Tibial artery (tissue), 4 donors: ENCODE data around the gene ENO4.

ENCODE experiments used
- DNase-seq, 2 donors: peaks; one replicate each; pipeline ENCODE4 v3.0.0-alpha.2; 2019
- H3K27ac ChIP-seq, 2 donors: fragments of 200-600 bp; sonication (generic) in 1 of 2; 1 replicate in 1 of 2; 2 replicates in 1 of 2; pipeline ENCODE4 v1.5.1; 2018 to 2019; ENCODE audit warnings: mild to moderate bottlenecking in 1 of 2
- H3K27me3 ChIP-seq, 2 donors: fragments of 200-600 bp; sonication (generic) in 1 of 2; one replicate each; pipeline versions ENCODE4 v1.5.1 to v1.6.0; 2016 to 2019
- H3K36me3 ChIP-seq, 3 donors: fragments of 200-600 bp; sonication (generic) in 2 of 3; one replicate each; pipeline ENCODE4 v1.5.1; 2016 to 2019; ENCODE audit warnings: mild to moderate bottlenecking in 2 of 3
- H3K4me1 ChIP-seq, 4 donors: fragments of 200-600 bp; sonication (generic) in 2 of 4; 1 replicate in 3 of 4; 2 replicates in 1 of 4; pipeline ENCODE4 v1.5.1; 2016 to 2019
- H3K4me3 ChIP-seq, 2 donors: fragments of 200-600 bp; sonication (generic) in 1 of 2; 1 replicate in 1 of 2; 2 replicates in 1 of 2; pipeline ENCODE4 v1.5.1; 2018 to 2019; ENCODE audit warnings: mild to moderate bottlenecking in 2 of 2
- H3K9me3 ChIP-seq, 3 donors: fragments of 200-600 bp; sonication (generic) in 1 of 3; one replicate each; pipeline ENCODE4 v1.5.1; 2016 to 2019
- intact Hi-C: fragments of 100-400 bp; cut with DNase I; formaldehyde crosslinking; loops from one replicate; pipeline ENCODE4 v1.15.0; 2023; ENCODE audit warnings: low total_unique reads
- TF ChIP-seq, protein P1 (sequence below), 2 experiments: fragments of 200-600 bp in 1 of 2; fragments of 450-650 bp in 1 of 2; IDR thresholded peaks; one replicate each; pipeline ENCODE4 v1.5.1; 2017 to 2019; ENCODE audit warnings: antibody characterized with exemption in 2 of 2, mild to moderate bottlenecking in 1 of 2, moderate library complexity in 1 of 2

ENO4 gene

DNA sequence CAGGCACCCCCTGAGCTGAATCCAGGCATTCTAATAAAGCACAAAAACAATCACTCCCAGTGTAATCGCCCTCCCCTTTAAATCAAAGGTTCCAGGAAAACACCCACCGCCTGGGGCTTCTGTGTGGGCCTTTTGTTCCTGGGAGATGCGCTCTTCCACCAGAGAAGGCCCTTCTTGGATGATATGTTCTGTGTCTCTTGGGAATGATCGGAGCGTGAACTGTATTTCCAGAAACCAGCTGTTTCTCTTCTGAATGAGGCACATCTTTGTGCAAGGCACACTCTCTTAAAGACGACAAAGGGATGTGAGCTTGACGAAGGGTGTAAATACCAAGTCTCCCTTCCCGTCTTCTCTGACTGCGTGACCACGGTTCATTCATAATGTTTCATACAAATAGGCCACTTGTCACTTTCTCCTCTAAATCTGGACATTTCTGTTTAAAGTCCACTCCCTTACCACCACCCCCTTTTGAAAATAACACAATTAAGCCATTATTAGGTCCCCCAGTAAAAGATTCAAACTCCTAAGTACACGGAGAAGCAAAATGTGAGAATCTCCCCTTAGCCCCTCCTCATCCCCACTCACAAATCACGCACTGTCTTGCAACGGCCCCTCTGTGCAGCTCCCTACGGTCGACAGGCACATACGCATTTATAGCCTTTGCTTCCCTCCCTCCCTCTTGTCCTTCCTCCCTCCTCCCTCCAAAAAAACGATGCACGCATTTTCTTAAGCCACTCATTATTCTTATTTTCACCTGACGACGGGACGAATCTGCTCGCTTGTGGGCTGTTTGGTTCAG is 45.6 kb upstream of the ENO4 start:
- Histone ChIP-seq H3K9me3 (no peaks in the 10 kb centered on the region), H3K27ac (no peak overlapping the region), H3K27me3 (peaks cover 0 to 40% of the 10 kb centered on the region in 2 donors), H3K4me1 (no peaks in the 10 kb centered on the region), H3K36me3 (no peaks in the 10 kb centered on the region), H3K4me3 (no peak overlapping the region)
- intact Hi-C loops = no loop called here
- TF ChIP-seq, protein P1, sequence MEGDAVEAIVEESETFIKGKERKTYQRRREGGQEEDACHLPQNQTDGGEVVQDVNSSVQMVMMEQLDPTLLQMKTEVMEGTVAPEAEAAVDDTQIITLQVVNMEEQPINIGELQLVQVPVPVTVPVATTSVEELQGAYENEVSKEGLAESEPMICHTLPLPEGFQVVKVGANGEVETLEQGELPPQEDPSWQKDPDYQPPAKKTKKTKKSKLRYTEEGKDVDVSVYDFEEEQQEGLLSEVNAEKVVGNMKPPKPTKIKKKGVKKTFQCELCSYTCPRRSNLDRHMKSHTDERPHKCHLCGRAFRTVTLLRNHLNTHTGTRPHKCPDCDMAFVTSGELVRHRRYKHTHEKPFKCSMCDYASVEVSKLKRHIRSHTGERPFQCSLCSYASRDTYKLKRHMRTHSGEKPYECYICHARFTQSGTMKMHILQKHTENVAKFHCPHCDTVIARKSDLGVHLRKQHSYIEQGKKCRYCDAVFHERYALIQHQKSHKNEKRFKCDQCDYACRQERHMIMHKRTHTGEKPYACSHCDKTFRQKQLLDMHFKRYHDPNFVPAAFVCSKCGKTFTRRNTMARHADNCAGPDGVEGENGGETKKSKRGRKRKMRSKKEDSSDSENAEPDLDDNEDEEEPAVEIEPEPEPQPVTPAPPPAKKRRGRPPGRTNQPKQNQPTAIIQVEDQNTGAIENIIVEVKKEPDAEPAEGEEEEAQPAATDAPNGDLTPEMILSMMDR (IDR thresholded peaks at IDR 0.05) = no peak
- no peak for DNase-seq

DNA sequence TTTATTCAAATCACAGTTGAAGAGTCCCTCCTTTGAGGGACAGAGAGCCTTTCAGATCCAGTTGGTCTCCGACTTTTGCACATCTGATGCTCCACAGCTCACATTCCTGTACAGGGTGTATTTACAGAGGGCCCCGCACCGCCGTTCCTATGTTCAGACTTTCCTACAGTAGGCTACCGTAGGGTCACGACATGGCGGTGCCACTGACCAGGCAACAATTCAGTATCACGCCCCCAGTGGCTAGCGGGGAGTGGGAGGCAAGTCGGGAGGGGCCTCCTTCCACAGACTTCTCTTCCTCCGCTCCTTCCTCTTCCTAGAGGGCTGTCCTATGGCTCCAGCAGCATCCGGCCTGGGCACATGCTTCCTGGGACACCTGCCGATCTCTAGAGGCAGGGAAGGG is 40.6 kb upstream of the ENO4 start:
- Histone ChIP-seq H3K4me1 (no peaks in the 10 kb centered on the region), H3K9me3 (no peaks in the 10 kb centered on the region), H3K36me3 (no peaks in the 10 kb centered on the region), H3K27ac (no peak overlapping the region), H3K4me3 (no peak overlapping the region), H3K27me3 (peaks cover 0 to 55% of the 10 kb centered on the region in 2 donors)
- no peak for DNase-seq
- intact Hi-C loops = no loop called here
- TF ChIP-seq, protein P1 (IDR thresholded peaks at IDR 0.05) = no peak

DNA sequence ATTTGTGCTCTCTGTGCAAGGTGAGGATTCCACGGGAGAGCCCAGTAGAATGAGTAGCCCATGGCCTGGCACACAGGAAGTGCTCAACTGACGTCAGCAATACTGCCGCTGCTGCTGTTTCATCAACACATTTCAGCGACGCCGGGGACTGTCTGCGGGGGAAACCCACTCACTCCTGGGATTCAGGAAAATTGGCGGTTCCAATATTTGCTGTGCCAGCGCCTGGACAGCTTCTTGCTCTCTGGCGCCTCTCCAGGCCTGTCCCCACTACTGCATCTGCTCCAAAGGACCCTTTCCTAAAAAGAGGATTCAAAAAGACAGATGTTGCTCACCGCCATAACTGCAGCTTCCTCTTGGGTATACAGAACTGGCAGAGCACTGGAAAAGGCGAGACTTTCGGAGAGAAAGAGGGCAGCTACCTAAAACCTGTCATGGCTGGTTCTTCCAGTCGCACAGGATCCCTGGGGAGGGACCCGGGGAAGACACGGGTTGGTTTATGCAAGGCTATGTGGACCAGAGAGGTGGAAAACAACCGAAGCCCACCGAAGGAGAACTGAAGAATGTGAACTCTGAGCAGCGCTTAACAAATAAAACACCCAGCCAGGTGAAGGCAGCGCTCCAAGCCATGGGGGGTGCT is 39.7 kb upstream of the ENO4 start:
- no peaks in the 10 kb centered on the region for H3K9me3 ChIP-seq
- intact Hi-C loops = no loop called here
- H3K4me1 ChIP-seq = no peaks in the 10 kb centered on the region
- H3K4me3 ChIP-seq = no peak overlapping the region
- TF ChIP-seq, protein P1 (IDR thresholded peaks at IDR 0.05) = peak in 1 of 2 experiments; percentile 18
- no peaks in the 10 kb centered on the region for H3K36me3 ChIP-seq
- no peak overlapping the region for H3K27ac ChIP-seq
- DNase-seq = no peak
- peaks cover 0 to 52% of the 10 kb centered on the region in 2 donors for H3K27me3 ChIP-seq

DNA sequence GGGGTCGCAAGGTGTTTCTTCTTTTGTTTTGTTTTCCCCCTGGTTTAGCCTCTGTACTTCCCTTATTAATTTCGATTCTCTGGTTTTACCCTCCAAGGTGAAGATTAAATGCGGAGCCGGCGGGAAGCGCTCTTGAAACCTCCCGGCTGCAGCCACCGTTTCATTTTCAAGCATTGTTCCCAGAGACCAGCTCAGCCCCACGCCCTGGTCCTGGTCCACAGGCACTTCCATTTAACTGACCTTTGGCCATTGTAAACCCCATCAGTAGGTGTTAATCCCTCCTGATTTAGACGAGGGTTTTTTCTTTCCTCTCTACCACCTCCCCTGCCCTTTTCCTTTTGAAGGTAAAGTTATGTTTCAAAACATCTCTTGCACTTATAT is 39.2 kb upstream of the ENO4 start:
- Histone ChIP-seq H3K4me3 (no peak overlapping the region), H3K27me3 (peaks cover 0 to 54% of the 10 kb centered on the region in 2 donors), H3K4me1 (no peaks in the 10 kb centered on the region), H3K9me3 (no peaks in the 10 kb centered on the region), H3K27ac (no peak overlapping the region), H3K36me3 (no peaks in the 10 kb centered on the region)
- TF ChIP-seq, protein P1 (IDR thresholded peaks at IDR 0.05) = no peak
- intact Hi-C loops = no loop called here
- DNase-seq = no peak

DNA sequence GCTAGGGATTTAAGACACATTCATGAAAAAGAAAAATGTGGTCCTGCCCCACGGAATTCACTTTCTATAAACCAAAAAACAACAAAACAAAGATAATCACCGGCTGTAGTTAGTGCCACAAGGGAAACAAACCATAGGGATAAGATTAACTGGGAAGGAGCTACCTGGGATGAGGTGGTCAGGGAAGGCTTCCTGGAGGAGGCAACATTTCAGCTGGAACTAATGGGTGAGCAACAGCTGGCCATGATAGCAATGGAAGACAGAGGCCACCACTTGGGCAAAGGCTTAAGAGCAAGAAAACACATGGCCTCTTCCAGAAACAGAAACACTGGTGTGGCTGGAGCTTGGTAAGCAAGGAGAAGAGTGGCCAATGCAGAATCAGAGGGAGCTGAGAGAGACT is 38.4 kb upstream of the ENO4 start:
- H3K4me3 ChIP-seq = no peak overlapping the region
- no peak overlapping the region for H3K27ac ChIP-seq
- intact Hi-C loops = no loop called here
- H3K36me3 ChIP-seq = no peaks in the 10 kb centered on the region
- H3K9me3 ChIP-seq = no peaks in the 10 kb centered on the region
- TF ChIP-seq, protein P1 (IDR thresholded peaks at IDR 0.05) = no peak
- no peak for DNase-seq
- H3K27me3 ChIP-seq = peaks cover 0 to 59% of the 10 kb centered on the region in 2 donors
- no peaks in the 10 kb centered on the region for H3K4me1 ChIP-seq
